ENCODE measurements around the gene AARS2. TPM values are rescaled to one million over a fixed set of nuclear protein-coding genes. Genes with fewer than 3 reads are reported as not detected.

AARS2 gene
- total and polyA plus RNA-seq, 9 of the 15 experiments (the other 6 are each of a cell fraction or from before 2014, with no cell fraction given) = 0.97 to 34.0 (median 18.3) TPM

GRCh38 chr6:44285552-44286284 is 27.4 kb downstream of the AARS2 start (continued):
- peak; percentile 30; the same call in 1 of the 2 replicates for TF ChIP-seq ZNF511 (CRISPR knock-in tag; IDR thresholded peaks at IDR 0.05)
- no peak for TF ChIP-seq ESRRA (IDR thresholded peaks at IDR 0.05; ENCODE audit: borderline replicate concordance, low read depth)
- peak in 1 of 2 experiments; percentile 86 for TF ChIP-seq AFF1 (IDR thresholded peaks at IDR 0.05; ENCODE audit: low read depth in 1 of 2, partially characterized antibody in 2 of 2)
- TF ChIP-seq FOXK1 (CRISPR knock-in tag; IDR thresholded peaks at IDR 0.05; ENCODE audit: borderline replicate concordance) = peak; percentile 46; the same call in 1 of the 2 replicates
- no peak for TF ChIP-seq SMARCC2 (IDR thresholded peaks at IDR 0.05; ENCODE audit: low read depth)
- peak; percentile 57 for TF ChIP-seq NKRF (IDR thresholded peaks at IDR 0.05; ENCODE audit: borderline replicate concordance)
- no peak for TF ChIP-seq NR4A1 (CRISPR knock-in tag; IDR thresholded peaks at IDR 0.05)
- TF ChIP-seq NR4A1 (tag; IDR thresholded peaks at IDR 0.05) = 0 out of 2 replicates have a peak, but pooled peaks have one; percentile 46
- peak; percentile 59 for TF ChIP-seq DACH1 (IDR thresholded peaks at IDR 0.05; ENCODE audit: partially characterized antibody)
- TF ChIP-seq TFAP4 (CRISPR knock-in tag; IDR thresholded peaks at IDR 0.05; ENCODE audit: borderline replicate concordance) = peak; percentile 89
- peak; percentile 79; the same call in 1 of the 2 replicates for TF ChIP-seq CREB3 (tag; conservative IDR thresholded peaks at IDR 0.05; ENCODE audit: low read depth)
- TF ChIP-seq ZNF778 (CRISPR knock-in tag; IDR thresholded peaks at IDR 0.05) = no peak
- peak in 1 of 2 experiments; percentile 64; a peak in 1 of 4 replicates for TF ChIP-seq RCOR1 (IDR thresholded peaks at IDR 0.05; ENCODE audit: borderline replicate concordance in 1 of 2, low read depth in 2 of 2, low read length in 2 of 2)
- TF ChIP-seq ZNF766 (CRISPR knock-in tag; conservative IDR thresholded peaks at IDR 0.05) = peak; percentile 70
- TF ChIP-seq EHMT2 (IDR thresholded peaks at IDR 0.05) = peak; percentile 98
- TF ChIP-seq XRCC3 (IDR thresholded peaks at IDR 0.05) = no peak
